ENCODE data around the gene TMEM184B. TPM values are rescaled to one million over a fixed set of nuclear protein-coding genes. Genes with fewer than 3 reads are reported as not detected.

Gene TMEM184B
- total and polyA plus RNA-seq, 2 of the 8 experiments (the other 6 are each of a cell fraction or from before 2014, with no cell fraction given) = 41.6 to 81.0 TPM

- Histone ChIP-seq H3K56ac (replicated peaks; ENCODE audit: insufficient read length, low read depth, low read length) (no peak within 1 kb of the TSS), H4K5ac (ENCODE audit: insufficient read length, low read depth, low read length) (no peak within 1 kb of the TSS), H2BK15ac (ENCODE audit: low read length) (peak within 1 kb of the TSS; percentile 97), H3K36me3 (ENCODE audit: control insufficient read depth in 2 of 4, insufficient read depth in 4 of 4, low read length in 3 of 4) (no peaks in the 10 kb centered on the region), H3K79me1 (ENCODE audit: low read depth, low read length) (no peaks in the 10 kb centered on the region), H3K9me3 (ENCODE audit: insufficient read depth in 2 of 2, low read depth in 1 of 2, low read length in 1 of 2) (no peaks in the 10 kb centered on the region), H4K8ac (ENCODE audit: extremely low read depth, insufficient read depth, low read length) (peak within 1 kb of the TSS; percentile 98), H2AFZ (ENCODE audit: low read length) (peak within 1 kb of the TSS; percentile 85), H3K4me3 (ENCODE audit: extremely low read depth in 1 of 4, insufficient read depth in 2 of 4, low read depth in 3 of 4, low read length in 4 of 4) (peak within 1 kb of the TSS; percentile 64 to 82 (median 71)), H3K23ac (ENCODE audit: insufficient read length) (no peak within 1 kb of the TSS), H4K91ac (replicated peaks; ENCODE audit: insufficient read length, low read length) (no peak within 1 kb of the TSS), H3K18ac (ENCODE audit: extremely low read depth, low read length) (peak within 1 kb of the TSS; percentile 13; the same call in 1 of the 2 replicates), H3K27ac (ENCODE audit: low read depth, low read length) (peak within 1 kb of the TSS; percentile 75; the same call in 1 of the 2 replicates), H2BK12ac (ENCODE audit: low read depth, low read length) (0 out of 2 replicates have a peak within 1 kb of the TSS, but pooled peaks have one; percentile 29), H2BK5ac (ENCODE audit: low read depth, low read length) (peak within 1 kb of the TSS; percentile 80; the same call in 1 of the 2 replicates), H3K14ac (ENCODE audit: insufficient read length) (peak within 1 kb of the TSS; percentile 58), H3K79me2 (ENCODE audit: control insufficient read depth in 1 of 2, insufficient read depth in 2 of 2, low read length in 2 of 2) (peaks cover 2 to 17% of the 10 kb centered on the region in 2 experiments; a peak in 2 of 4 replicates), H2AK5ac (ENCODE audit: low read depth, low read length) (no peak within 1 kb of the TSS), H3K23me2 (ENCODE audit: low read depth, low read length) (peaks cover 17% of the 10 kb centered on the region), H3K4me1 (replicated peaks in 1 of 4; ENCODE audit: control insufficient read depth in 3 of 4, insufficient read depth in 4 of 4, low read length in 3 of 4) (peaks cover 0 to 10% (median 6%) of the 10 kb centered on the region in 4 experiments; a peak in 6 of 7 replicates), H4K20me1 (replicated peaks in 1 of 2; ENCODE audit: control insufficient read depth in 1 of 2, insufficient read depth in 2 of 2, low read length in 2 of 2) (peaks cover 7 to 11% of the 10 kb centered on the region in 2 experiments), H2BK120ac (replicated peaks; ENCODE audit: low read depth, low read length) (no peak within 1 kb of the TSS), H3K4ac (replicated peaks; ENCODE audit: insufficient read length, low read depth, low read length) (peak within 1 kb of the TSS; percentile 93), H3K9ac (replicated peaks in 1 of 4; ENCODE audit: extremely low read depth in 1 of 4, low read depth in 3 of 4, low read length in 3 of 4) (peak within 1 kb of the TSS; percentile 77 to 98 (median 80)), H3K4me2 (ENCODE audit: insufficient read depth in 1 of 2, low read depth in 2 of 2, low read length in 2 of 2) (peak within 1 kb of the TSS; percentile 76 to 90), H3K27me3 (replicated peaks in 1 of 4; ENCODE audit: control insufficient read depth in 3 of 4, extremely low read depth in 1 of 4, insufficient read depth in 3 of 4, low read length in 3 of 4) (peaks cover 0 to 14% (median 11%) of the 10 kb centered on the region in 4 experiments; a peak in 5 of 7 replicates), H2BK20ac (ENCODE audit: low read length) (no peak within 1 kb of the TSS)
- ChIA-PET CTCF (ENCODE audit: partially characterized antibody) (interaction anchor here (0.6 to 1.5 kb wide), 7 partner anchors 9 to 104 kb away, joined by 3 to 7 read pairs (median 4); no protein-coding TSS in a partner anchor), POLR2A (ENCODE audit: partially characterized antibody) (interaction anchor here (0.5 to 6.6 kb wide), 11 partner anchors 9 to 133 kb away, joined by 3 to 65 read pairs (median 7); partner anchors contain the start of gene PLA2G6)
- no peak for FAIRE-seq
- WGBS, 2 experiments (ENCODE audit: extremely low coverage in 1 of 2, insufficient coverage in 1 of 2, insufficient read length in 1 of 2, insufficient replicate concordance in 2 of 2, low coverage in 1 of 2, low lambda C conversion rate in 2 of 2, missing lambda C conversion rate in 1 of 2) = 1% methylated on average over 38 of the region's 85 CpGs; no CpG with 5 or more reads in 1 of the 2 experiments
- DNase-seq (ENCODE audit: low read depth in 1 of 2, low spot score in 2 of 2) = peak; percentile 77 to 93
- TF ChIP-seq TAF1 (IDR thresholded peaks at IDR 0.05; ENCODE audit: low read depth, low read length) (peak; percentile 85), SUZ12 (IDR thresholded peaks at IDR 0.05; ENCODE audit: low read length) (0 out of 2 replicates have a peak, but pooled peaks have one; percentile 1), RNF2 (IDR thresholded peaks at IDR 0.05; ENCODE audit: borderline replicate concordance, low read depth, low read length, missing control alignments, poor library complexity, severe bottlenecking) (no peak), EGR1 (IDR thresholded peaks at IDR 0.05; ENCODE audit: borderline replicate concordance, low read depth, low read length) (no peak), POU5F1 (IDR thresholded peaks at IDR 0.05; ENCODE audit: low read depth, low read length) (no peak), HDAC6 (IDR thresholded peaks at IDR 0.05; ENCODE audit: low read depth, low read length) (no peak), RBBP5 (IDR thresholded peaks at IDR 0.05; ENCODE audit: borderline replicate concordance, low read depth, low read length) (0 out of 2 replicates have a peak, but pooled peaks have one; percentile 66), ATF3 (IDR thresholded peaks at IDR 0.05; ENCODE audit: insufficient read depth, low read depth, low read length) (no peak)
- TF ChIP-seq, protein P1, sequence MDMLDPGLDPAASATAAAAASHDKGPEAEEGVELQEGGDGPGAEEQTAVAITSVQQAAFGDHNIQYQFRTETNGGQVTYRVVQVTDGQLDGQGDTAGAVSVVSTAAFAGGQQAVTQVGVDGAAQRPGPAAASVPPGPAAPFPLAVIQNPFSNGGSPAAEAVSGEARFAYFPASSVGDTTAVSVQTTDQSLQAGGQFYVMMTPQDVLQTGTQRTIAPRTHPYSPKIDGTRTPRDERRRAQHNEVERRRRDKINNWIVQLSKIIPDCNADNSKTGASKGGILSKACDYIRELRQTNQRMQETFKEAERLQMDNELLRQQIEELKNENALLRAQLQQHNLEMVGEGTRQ (IDR thresholded peaks at IDR 0.05; ENCODE audit: low read length) = peak; percentile 69
Observed at GRCh38 chr22:38201711-38202436, 70.9 kb downstream of the TMEM184B start, which contains the start of gene MAFF. MAFF (plus strand) TSS chr22:38201994; CDS start chr22:38213854, 11,860 bp downstream.
